T-helper 2 cell (primary cell): Measurements from ENCODE around the gene SPHK1.

ENCODE experiments used
- DNase-seq, 5 experiments: peaks; one replicate each; pipeline versions ENCODE4 v3.0.0 to v3.0.0-alpha.2; 2012 to 2022

Gene SPHK1

DNA sequence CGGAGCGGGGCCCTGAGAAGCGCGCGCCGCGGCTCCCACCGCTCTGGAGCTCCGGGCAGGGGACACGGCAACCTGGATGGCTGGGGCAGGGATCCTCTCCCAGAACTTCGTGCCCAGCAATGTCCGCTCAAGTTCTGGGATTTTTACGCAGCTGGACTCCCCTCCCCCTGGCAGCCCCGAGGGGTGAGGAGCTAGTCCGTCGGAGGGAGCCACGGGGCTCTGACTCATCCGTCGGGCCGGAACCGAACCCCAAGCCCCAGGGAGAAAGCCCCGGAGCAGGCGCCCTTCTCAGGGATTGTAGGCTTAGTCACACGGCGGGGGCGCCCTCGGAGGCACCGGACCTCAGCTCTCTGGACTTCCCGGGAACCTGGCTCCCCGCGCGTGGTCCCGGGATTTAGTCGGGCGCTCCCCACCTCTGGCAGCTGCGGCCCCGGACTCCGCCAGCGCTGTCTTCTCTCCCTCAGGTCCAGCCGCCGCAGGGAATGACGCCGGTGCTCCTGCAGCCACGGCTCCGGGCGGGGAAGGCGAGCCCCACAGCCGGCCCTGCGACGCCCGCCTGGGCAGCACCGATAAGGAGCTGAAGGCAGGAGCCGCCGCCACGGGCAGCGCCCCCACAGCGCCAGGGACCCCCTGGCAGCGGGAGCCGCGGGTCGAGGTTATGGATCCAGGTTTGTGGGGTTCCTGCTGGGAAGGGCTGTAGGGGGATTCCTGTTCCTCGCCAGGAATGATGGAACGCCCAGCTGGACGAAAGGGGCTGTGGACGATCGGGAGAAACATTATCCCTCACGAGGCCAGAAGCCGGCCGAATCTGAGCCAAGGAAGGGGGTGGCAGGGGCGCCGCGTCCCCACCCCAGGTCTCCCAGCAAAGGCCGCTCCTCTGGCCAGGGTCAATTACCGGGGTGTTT is 830 bp downstream of the SPHK1 start:
- DNase-seq = peak in 2 of 5 experiments; percentile 10 to 15

- DNase-seq = peak; percentile 58 to 84 (median 72)
Observed at GRCh38 chr17:76385892-76386786, 1.7 kb downstream of the SPHK1 start.

DNA sequence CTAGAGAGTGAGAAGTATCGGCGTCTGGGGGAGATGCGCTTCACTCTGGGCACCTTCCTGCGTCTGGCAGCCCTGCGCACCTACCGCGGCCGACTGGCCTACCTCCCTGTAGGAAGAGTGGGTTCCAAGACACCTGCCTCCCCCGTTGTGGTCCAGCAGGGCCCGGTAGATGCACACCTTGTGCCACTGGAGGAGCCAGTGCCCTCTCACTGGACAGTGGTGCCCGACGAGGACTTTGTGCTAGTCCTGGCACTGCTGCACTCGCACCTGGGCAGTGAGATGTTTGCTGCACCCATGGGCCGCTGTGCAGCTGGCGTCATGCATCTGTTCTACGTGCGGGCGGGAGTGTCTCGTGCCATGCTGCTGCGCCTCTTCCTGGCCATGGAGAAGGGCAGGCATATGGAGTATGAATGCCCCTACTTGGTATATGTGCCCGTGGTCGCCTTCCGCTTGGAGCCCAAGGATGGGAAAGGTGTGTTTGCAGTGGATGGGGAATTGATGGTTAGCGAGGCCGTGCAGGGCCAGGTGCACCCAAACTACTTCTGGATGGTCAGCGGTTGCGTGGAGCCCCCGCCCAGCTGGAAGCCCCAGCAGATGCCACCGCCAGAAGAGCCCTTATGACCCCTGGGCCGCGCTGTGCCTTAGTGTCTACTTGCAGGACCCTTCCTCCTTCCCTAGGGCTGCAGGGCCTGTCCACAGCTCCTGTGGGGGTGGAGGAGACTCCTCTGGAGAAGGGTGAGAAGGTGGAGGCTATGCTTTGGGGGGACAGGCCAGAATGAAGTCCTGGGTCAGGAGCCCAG is 2.8 kb downstream of the SPHK1 start:
- no peak for DNase-seq

- no peak for DNase-seq
Observed at GRCh38 chr17:76388966-76389888, 4.8 kb downstream of the SPHK1 start.

GRCh38 chr17:76390003-76390421 is 5.6 kb downstream of the SPHK1 start:
- no peak for DNase-seq

- DNase-seq = no peak
Observed at GRCh38 chr17:76391200-76391715, 6.8 kb downstream of the SPHK1 start.

- no peak for DNase-seq
Observed at GRCh38 chr17:76394166-76394565, 9.8 kb downstream of the SPHK1 start.

- no peak for DNase-seq
Observed at GRCh38 chr17:76395980-76396379, 11.6 kb downstream of the SPHK1 start.

- DNase-seq = no peak
Observed at GRCh38 chr17:76397184-76397583, 12.8 kb downstream of the SPHK1 start.

DNA sequence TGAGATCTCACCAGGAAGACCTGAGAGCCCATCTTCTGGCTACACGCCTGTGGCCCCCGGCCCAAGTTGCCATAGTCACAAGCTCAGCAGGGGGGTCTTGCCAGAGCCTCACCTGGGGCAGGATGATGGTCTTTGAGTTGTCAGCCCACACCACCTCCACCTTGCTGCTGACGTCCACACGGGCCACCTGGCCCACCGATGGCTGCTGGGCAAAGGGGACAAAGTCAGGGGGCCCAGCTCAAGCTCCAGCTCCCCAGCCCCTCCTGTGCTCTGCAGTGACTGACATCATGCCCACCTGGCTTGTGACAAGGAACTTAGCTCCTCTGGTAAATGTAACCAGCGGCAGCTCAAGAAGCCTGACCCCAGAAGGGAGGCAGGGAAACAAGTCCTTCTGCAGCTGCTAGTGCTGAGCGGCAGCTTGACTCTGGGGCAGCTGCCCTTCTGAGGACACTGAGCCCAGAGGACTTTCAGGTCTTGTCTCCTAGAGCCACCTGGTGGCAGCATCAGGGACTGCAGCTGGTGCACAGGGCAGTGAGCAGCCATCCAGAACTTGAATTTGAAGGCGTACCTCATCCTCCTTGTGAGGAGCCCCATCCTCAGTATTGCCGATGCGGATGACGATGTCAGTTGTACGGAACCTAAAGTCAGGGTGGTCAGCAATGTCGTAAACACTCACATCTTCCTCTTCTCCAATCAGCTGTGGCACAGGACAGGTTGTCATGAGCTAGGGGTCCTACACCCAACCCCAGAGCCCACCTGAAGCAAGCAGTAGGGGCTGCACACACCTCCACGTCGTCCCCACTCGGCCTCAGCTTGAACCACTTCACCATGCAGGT is 13.5 kb downstream of the SPHK1 start:
- peak; percentile 55 to 79 (median 72) for DNase-seq

DNA sequence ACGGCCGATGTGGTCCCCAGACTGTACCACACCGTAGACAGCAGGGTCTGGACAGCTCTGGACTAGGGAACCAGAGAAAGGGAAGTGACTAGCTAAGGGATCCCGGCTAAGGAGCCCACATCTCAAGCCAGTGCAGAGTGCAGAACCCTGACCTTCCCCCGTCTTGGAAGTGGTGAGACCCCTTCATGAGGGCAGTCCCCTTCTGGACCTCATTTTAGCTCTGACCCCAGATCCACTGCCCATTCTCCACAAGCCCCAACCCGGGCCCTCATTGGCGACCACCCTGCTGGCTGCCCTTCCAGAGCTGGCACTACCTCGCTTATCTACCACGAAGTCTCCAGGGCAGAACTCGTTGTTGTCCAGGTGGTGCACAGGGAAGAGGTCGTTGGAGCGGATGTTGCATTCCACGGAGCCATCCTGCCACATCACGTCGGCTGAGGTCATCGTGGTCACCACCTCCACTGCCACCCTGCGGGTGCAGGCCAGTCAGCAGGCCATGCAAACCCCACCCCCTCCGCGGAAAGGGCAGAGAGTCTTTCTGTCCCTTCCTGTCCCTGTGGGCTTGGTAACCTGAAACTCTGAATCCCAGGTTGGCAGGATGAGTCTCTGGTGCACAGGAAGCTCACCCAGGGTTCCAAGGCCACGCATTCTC is 14.2 kb downstream of the SPHK1 start:
- DNase-seq = no peak

- no peak for DNase-seq
Observed at GRCh38 chr17:76399175-76400172, 15.1 kb downstream of the SPHK1 start.

- DNase-seq = no peak
Observed at GRCh38 chr17:76402711-76403110, 18.3 kb downstream of the SPHK1 start.

- no peak for DNase-seq
Observed at GRCh38 chr17:76404256-76404655, 19.8 kb downstream of the SPHK1 start.

- no peak for DNase-seq
Observed at GRCh38 chr17:76404976-76405563, 20.7 kb downstream of the SPHK1 start.

GRCh38 chr17:76405607-76405966 is 21.2 kb downstream of the SPHK1 start:
- no peak for DNase-seq

DNA sequence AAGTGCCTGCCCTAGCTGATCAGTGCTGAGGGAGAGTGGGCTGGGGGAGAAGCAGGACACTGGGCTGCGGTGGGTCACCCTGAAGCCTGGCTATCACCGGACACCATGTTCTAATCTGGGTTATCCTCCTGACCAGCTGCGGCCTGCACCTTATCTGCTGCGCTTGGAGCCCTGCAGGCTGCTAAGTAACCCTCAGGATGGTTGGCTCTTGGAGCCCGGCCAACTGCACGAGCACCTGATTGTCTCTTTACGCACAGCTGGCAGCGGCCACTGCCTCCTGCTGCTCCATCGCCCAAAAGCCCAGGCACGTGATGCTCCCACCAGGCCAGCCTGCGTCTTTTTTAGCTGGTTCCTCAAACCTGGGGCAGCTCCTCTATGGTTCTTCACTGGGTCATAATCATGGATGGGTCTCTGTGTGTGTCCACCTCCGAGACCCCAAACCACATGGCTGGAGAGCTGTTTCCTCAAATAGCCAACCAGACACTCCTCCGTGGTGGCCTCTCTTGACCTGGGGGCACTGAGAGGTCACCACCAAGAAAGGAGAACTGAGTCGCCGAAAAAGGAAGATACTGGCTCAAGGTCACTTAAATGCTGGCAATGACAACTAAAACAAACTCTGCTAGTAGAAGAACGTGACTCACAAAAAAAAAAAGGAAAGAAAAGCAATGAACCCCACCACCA is 21.7 kb downstream of the SPHK1 start:
- DNase-seq = no peak

DNA sequence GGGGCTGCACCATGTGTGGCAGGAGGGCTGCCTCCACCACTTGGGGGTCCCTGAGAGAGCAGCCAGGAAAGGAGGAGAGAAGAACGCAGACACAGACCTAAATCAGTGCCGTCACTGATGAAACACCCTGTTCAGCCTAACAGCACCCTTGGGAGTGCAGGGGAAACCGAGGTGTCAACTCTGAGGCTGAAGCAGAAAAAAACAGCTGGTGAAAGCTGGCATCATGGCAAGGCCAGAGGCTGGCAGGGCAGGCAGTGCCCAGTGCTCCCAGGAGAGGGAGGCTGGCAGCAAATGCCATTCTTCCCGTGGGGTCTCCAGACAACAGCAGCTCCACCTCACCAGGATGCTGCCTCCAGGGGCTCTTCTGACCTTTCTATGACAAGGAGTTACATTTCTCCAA is 23.1 kb downstream of the SPHK1 start:
- DNase-seq = no peak
